SK-N-DZ (cell line): ENCODE results near the gene TMTC2.

Source experiments
- DNase-seq: peaks from one replicate; pipeline ENCODE4 v3.0.0-alpha.2; 2015; ENCODE audit warnings: low spot score

TMTC2 gene

DNA sequence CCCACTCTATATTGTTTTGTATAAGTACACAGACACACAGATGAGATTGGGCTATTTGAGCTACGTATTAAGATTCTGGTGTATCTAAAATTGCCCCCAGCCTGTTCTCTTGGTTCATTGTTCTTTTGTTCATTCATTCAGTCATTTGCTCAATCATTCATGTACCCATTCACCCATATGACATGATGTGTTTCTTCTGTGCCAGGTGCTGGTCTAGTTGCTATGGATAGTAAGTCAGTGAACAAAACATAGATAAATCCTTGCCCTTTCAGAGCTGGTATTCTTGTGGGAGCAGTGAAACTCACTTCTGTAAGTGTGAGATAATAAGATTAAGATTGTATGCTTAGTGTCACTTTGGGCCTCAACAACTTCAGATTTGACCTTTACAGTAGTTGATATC, 191.3 kb downstream of the TMTC2 start:
- DNase-seq, result no peak

- no peak for DNase-seq
These were observed 193.8 kb downstream of the TMTC2 start for GRCh38 chr12:82880442-82880901.

DNA sequence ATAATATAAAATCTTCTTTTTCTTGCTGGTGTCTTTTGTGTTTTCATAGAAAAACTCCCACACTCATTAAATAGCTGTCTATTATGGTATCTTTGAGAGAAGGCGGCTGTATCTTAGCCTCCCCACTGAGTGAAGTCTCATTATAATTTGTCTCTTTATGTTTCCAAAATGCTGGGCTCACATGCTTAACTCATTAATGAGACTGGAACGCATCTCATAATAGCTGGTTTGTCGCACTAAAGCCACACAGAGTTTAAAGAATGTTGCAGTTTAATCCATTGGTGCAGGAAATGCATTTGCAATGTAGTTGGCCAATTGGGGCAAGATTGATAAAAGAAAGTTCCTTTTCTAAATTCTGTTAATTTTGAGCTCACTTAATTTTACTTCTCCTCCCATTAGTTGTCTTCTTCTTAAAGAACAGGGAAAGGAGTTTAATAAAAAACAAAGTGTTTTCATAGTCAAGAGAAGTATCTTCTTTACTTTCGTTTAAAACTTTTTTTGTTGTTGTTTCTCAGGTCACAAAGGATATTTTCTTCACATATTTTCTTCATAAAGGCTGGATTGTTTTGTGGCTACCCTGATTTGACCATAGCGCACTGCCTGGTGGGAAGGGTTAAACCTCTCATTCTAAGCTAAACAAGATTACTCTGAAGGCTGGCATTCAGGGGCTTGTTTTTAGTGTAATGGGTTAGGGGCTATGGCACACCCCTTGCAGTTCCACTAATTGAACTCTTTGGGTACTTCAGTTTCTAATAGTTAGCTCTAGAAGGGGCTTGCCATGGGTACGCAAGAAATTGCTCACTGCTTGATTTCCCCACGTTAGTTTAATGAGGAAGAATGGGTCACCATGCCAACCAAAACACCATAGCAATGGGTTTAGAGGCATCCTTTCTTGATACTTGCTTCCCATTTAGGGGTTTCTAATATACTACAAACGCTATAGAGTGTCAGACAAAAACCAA, 197.0 kb downstream of the TMTC2 start:
- DNase-seq, result no peak

GRCh38 chr12:82886671-82887340, 200.1 kb downstream of the TMTC2 start:
- DNase-seq, result no peak

DNA sequence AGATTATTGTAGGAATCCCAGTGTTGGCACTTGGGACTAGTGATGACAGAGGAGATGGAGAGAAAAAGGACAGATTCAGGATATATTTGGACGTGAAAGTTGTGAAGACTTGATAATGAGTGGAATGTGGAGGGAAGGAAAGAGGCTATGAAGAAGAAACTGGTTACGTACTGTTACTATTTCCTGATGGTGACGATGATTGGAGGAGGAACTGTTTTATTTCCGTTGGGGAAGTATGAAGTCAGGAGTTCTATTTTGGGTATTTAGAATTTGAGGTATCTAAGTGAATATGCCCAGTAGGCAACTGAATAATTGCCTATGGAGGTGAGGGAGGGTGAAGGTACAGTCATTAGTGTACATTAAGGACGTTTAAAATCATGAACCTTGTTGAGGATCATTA, 207.2 kb downstream of the TMTC2 start:
- DNase-seq, result no peak

DNA sequence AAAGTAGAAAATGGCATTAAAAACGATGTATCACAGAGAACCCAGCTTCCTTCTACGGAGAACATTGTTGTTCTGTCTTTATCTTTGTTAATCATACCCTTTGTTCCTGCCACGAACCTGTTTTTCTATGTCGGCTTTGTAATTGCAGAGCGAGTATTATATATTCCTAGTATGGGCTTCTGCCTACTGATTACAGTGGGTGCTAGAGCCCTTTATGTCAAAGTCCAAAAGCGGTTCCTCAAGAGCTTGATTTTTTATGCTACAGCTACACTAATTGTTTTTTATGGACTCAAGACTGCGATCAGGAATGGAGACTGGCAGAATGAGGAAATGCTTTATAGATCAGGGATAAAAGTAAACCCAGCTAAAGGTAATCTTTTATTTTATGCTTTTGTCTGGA, 209.6 kb downstream of the TMTC2 start:
- no peak for DNase-seq

GRCh38 chr12:82896979-82897378, 210.3 kb downstream of the TMTC2 start:
- DNase-seq, result no peak

DNA sequence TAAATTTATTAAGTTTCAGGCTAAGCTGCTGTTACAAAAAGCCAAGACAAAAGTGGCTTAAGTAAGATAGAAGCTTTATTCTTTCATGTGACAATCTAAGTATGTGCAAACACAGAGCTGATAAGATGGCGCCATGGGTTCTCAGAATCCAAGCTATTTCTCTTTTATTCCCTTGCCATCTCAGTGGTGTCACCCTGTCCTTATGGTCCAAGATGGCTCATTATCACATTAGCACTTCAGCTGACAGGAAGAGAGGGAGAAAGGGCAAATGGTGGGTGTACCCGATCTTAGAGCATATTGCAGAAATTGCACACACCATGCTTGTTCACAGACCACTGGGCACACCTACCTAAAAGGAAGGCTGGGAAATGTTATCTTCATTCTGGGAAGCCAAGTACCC, 211.7 kb downstream of the TMTC2 start:
- DNase-seq, result no peak

DNA sequence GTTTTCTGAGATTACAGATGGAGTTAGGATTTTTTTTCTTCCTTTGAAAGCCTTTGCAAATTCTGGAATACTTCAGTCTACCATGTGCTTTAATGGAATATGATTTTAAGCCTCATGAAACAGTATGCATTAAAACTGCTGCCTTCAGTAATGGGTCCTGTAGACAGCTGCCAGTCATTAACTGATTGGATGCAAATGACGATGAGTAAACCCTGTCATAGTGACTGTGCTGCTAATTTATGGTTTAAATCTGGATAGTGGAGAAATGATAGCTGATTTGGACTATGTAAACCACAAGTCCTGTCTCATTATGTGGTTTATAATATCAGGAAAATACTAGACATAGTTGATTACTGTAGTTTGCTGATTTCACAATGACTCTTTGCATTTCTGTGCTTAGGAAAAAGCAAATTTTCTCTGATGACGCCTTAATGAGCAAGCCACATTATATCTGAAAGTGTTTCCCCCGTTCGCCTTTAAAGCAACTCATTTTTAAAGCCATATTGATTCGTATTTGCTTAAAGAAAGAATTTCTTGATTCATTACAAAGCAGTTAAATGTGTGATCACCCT, 217.6 kb downstream of the TMTC2 start:
- DNase-seq, result no peak

DNA sequence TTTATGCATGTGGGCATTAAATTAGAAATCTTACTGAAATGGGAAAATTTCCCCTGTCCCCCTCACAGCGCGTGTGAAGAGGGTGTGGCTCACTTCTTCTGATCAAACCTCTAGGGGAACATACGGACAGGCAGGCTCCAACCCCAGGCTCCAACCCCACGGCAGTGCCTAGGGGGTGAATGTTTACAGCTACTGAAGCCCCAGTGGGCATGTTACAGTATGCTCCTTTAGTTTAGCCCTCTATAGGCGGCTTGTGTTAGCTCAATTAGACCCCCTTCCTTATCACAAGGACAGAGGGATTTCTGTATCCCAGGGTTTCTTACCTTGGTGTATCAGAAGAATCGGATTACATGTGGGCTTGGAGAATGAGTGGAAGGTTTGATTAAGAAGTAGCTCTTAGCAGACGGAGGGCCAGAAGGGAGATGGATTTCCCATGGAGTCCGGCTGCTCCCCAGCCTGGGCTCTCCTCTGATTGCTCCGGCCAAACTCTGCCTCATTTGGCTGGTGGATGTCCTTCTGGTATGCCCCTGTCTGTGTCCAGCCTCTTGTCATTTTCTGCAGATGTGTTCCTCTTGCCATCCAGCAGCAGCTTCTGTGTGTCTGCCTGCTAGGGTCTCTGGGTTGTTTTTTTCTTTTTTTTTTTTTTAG, 223.7 kb downstream of the TMTC2 start:
- peak; percentile 10 for DNase-seq

DNA sequence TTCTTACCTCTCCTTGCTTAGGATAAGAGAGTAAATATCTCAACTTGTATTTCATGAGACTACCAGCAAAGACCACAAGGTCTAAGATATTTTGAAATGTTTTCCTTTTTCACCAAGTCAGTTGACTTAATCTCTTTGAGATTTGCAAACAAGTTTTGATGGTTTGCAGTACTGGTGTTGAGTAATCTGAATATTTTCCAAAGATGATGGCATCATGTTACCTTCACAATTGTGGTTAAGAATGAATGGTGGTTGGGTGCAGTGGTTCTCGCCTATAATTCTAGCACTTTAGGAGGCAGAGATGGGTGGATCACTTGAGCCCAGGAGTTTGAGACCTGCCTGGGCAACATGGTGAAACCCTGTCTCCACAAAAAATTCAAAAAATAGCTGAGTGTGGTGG, 225.7 kb downstream of the TMTC2 start:
- no peak for DNase-seq

GRCh38 chr12:82919388-82920054, 232.8 kb downstream of the TMTC2 start:
- DNase-seq, result no peak

DNA sequence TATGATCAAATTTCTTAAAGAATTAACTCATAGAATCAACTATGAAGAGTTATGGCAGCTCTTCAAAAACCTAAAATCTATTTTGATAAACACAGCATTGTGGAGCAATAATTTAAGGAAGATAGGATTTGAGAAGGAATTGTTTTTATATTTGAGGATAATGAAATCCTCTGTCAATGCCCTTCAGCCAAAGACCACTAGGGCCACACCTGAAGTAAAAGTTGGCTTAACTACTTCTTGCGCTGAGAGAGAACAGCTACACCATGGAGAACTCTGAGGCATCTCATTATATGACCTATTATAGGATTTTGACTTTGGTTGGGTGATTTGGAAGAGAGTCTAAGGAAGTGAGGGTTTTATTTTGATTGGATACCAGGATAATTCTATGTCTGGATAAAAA, 237.2 kb downstream of the TMTC2 start:
- DNase-seq, result no peak

DNA sequence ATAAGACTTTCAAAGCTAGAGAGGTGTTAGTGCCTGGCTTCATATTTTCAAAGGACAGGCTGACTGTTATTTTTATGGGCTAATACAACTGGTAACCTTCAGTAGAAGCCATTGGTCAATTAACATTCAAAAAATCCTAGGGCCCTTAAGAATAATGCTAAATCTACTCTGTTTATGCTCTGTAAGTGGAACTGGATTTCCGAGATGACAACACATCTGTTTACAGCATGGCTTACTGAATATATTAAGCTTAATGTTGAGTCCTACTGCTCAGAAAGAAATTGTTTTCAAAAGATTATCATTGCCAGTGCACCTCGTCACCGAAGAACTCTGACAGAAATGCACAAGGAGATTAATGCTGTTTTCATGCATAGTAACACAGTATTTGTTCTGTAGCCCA, 239.9 kb downstream of the TMTC2 start:
- no peak for DNase-seq

- no peak for DNase-seq
These were observed 243.6 kb downstream of the TMTC2 start for GRCh38 chr12:82930301-82930700.

DNA sequence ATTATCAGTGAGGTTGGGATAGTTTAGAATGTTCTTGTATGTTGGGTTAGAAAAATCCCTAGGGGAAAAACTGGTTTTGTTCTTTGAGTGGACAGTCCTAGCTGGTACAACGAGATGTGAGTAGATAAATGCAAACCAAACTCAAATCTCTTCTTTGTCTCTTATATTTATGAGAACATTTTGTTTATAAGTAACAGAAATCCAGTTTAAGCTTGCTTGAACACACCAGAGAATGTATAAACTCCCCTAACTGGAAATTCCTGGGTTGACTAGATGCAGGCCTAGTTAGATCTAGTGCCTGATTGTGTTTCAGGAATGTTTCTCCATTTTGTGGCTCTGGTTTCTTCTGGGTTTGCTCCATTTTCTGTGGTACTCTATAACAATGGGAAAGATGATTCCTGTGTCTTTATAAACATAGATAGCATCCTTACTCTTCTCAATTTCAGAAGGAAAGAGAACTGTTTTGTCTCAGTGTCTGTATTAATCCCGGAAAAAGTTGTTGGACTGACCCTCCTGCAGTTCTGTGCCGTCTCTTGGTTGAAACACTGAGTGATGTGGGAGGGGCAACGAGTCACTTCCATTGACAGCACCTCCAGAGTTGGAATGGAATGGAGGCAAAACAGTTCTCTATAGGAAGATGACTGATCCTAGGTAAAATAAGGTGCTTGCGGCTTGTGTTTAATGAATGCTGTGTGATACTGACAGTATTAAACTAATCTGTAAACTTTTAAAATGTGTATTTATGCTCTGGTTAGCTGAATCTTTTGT, 244.8 kb downstream of the TMTC2 start:
- DNase-seq, result no peak

- no peak for DNase-seq
These were observed 250.4 kb downstream of the TMTC2 start for GRCh38 chr12:82937151-82937550.

DNA sequence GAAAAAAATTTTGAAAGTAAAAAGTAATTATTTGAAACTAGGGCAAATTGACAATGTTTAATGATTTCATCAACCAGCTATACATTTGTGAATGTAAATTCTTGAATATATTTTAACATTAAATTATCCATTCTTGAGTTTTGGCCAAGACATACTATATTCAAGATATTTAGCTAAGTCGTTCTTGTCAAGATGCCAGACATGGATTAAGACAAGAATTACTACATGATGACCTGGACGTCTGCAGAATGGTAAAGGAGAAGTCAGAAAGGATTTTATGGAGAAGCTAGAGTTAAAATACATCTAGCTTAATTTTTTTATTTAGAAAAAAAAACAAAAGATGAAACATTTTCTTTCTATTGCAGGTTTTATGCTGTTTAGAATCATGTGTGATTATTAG, 255.8 kb downstream of the TMTC2 start:
- DNase-seq, result no peak

DNA sequence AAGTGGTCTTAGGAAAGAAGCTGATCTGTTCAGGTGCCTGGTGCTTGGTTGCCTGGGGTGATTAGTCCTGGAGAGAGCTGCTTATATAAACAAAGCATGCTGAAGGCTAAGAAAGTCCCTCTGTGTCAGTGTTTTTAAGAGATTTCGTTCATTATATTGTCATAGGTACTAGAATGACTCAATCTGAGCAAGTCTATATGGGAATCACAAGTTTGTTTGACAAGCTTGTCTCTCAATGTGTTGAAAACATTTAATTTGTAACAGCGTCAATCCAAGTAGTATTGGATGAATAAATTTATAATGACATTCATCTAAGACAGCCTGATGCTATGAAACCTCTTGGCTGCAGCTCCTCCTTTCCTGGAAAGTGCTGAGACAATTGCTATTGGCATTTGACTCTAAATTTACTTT, 256.3 kb downstream of the TMTC2 start:
- DNase-seq, result no peak

GRCh38 chr12:82948491-82948890, 261.8 kb downstream of the TMTC2 start:
- DNase-seq, result no peak

GRCh38 chr12:82950356-82950755, 263.6 kb downstream of the TMTC2 start:
- DNase-seq, result no peak
